GM19239 (cell line): ENCODE results near the gene NTSR2.

Experiments used
- DNase-seq: peaks from one replicate; pipeline ENCODE4 v3.0.0; 2011; ENCODE audit warnings: low spot score; ENCODE audit not compliant: insufficient read length
- FAIRE-seq: peaks from 2 replicates; lab custom pipeline; 2011; peaks lifted over from hg19 to GRCh38; lab: Jason Lieb, UNC

Gene NTSR2

DNA sequence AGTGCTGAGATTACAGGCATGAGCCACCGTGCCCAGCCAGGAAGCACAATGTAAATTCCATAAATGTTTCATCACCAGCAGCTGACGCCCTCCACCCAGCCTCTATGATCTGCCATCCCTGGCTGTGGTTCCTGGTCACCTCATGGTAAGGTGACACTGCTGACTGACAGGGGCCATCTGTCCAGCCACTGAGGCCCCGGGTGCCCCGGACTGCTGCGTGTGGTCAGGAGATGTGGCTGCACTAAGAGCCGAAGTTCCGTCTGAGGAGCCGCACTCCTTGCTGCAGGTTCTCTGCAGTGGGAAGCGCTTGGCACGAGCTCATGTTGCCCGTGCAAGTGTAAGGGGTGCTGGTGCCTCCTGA is 10.9 kb downstream of the NTSR2 start:
- no peak for DNase-seq
- FAIRE-seq: no peak

- DNase-seq (no peak), FAIRE-seq (no peak)
Observed at GRCh38 chr2:11658208-11659114, 11.5 kb downstream of the NTSR2 start.

GRCh38 chr2:11657646-11658045 is 12.3 kb downstream of the NTSR2 start:
- FAIRE-seq (no peak), DNase-seq (no peak)

DNA sequence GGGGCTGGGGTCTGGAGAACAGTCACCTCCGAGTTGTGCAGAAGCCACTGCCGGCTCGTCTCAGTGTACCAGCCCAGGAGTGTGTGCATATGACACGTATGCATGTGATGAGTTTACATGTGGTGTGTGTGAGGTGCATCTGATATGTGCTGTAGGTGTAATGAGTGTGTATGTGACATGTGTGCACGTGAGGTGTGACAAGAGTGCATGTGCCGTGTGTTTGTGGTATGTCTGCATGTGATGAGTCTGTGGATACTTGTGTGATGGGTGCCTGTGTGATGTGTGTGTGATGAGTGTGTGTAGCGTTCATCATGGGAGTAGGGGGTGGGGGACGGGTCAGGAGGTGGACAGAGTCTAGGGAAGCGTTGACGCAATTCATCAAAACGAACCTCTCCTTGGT is 12.8 kb downstream of the NTSR2 start:
- FAIRE-seq: no peak

DNA sequence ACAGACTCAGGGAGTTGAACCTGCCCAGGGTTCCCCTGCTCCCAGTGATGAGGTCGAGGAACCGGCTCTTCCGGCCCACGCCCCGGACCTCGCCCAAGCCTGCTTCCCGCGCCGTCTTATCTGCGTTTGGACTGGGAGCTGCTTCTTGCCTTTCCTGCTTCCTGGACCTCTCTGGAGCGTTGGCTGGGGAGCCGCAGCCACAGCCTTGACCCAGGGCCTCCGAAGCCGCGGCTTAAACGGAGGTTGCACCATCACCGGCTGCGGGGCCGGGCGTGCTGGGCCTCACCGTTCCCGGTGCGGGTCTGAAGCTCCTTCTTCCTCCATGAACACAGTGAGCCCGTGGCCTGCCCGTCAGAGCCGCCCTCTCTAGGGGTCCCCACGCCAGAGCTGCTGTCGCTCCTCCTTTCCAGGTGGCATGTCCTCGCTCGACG is 13.3 kb downstream of the NTSR2 start:
- FAIRE-seq (no peak), DNase-seq (no peak)

More for the DNA sequence above, 12.8 kb downstream of the NTSR2 start:
- DNase-seq: no peak

- FAIRE-seq: no peak
- no peak for DNase-seq
Observed at GRCh38 chr2:11656252-11656651, 13.7 kb downstream of the NTSR2 start.

DNA sequence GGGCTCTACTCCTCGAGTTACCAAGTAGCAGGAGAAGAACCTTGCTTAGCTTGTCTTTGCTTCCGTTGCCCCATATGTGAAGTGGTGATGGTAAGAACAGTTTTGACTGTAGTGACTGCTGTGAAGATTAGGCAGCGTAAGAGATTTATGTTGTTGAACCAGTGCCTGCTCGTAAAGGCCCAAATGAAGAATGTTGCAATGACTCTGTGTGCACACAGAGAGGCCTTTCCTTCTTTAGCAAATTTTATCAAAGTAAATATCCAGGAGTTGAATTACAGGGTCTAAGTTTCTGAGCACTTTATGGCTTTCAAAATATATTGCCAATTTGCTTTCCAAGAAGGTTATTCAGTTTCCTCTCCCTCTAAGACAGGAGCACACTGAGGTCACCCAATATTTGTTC is 14.5 kb downstream of the NTSR2 start:
- FAIRE-seq: no peak
- no peak for DNase-seq

DNA sequence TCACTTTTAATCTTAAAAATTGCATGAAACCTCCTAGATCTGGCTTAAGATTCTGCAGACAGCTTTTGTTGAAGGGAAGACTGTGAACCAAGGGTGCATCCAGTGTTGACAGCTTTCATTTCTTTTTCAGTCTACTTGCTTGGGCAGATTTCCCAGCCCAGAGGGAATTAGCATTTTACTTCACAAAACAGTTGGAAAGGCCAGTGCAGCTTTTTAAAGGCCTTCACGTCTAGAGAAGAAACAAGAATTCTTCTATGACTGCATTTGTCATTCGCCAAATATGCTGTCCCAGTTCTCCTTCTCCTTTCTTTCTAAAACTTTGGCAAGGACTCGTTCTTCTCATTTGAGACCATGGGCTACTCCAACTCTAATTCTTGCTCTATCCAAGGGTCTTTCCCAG is 17.4 kb downstream of the NTSR2 start:
- DNase-seq (no peak), FAIRE-seq (no peak)

GRCh38 chr2:11651856-11652548 is 18.0 kb downstream of the NTSR2 start:
- DNase-seq: no peak

GRCh38 chr2:11649093-11649492 is 20.9 kb downstream of the NTSR2 start:
- DNase-seq (no peak), FAIRE-seq (no peak)

More at GRCh38 chr2:11651856-11652548, 18.0 kb downstream of the NTSR2 start:
- no peak for FAIRE-seq

GRCh38 chr2:11647834-11648600 is 22.0 kb downstream of the NTSR2 start:
- no peak for DNase-seq
- no peak for FAIRE-seq

DNA sequence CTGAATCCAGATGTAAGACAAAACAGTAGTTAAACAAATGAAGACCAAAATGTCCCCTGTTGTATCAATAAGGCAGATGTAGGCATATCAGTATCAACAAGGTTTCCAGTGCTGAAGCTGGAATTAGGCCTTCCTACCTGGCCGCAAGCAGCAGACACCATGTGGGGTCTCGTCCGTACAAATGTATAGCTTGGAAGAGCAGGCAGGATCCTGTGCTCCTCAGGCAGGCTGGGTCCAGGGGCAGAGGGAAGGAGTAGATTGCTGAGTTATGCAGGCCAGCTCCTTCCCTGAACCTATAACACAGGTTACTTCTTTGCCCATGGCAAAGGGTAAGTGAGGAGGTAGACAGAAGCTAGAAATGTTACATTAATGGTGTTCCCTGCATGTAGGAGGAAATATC is 23.5 kb downstream of the NTSR2 start:
- DNase-seq (no peak), FAIRE-seq (no peak)

DNA sequence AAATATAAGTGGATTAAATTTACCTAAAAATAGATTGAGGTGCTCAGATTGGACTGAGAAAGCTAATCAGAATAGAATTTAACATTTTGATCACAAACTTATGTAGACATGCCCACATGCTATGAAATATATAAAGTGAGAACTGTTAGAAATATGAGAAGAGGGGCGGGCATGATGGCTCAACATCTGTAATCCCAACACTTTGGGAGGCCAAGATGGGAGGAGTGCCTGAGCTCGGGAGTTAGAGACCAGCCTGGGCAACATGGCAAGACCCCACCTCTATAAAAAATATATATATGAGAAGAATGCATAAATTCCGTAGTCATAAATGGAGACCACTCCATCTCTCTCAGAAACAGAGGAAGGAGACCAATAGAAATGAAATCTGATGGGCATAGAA is 25.7 kb downstream of the NTSR2 start:
- DNase-seq (no peak), FAIRE-seq (no peak)

GRCh38 chr2:11642972-11643371 is 27.0 kb downstream of the NTSR2 start:
- FAIRE-seq (no peak), DNase-seq (no peak)

DNA sequence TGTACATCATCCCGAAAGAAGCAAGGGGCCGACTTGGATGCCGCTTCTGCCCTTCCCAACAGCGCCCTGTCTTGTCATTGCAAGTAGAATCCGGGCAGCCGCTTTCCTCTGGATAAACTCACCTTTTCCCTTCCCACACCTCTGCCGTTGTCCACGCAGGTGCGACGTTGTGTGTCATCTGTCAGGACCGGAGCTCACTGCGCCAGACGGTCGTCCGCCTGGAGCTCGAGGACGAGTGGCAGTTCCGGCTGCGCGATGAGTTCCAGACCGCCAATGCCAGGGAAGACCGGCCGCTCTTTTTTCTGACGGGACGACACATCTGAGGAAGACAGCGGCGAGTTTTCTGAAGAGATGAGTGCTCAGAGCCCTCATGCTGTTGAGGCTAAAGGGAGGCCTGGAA is 29.9 kb downstream of the NTSR2 start:
- no peak for DNase-seq
- FAIRE-seq: no peak

- FAIRE-seq (no peak), DNase-seq (no peak)
Observed at GRCh38 chr2:11639503-11639902, 30.5 kb downstream of the NTSR2 start.

DNA sequence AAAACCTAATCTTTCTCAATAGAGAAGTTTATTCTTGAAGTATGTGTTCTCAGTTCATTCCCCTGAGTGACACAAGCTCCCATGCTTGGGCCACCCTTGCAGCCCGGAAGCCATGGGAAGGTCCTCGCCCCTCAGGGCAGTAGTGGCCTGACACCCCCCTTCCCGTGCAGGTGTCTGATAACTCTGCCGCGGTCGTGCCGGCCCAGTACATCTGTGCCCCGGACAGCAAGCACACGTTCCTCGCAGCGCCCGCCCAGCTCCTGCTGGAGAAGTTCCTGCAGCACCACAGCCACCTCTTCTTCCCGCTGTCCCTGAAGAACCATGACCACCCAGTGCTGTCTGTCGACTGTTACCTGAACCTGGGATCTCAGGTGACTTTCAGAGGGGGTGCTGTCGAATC is 32.4 kb downstream of the NTSR2 start:
- DNase-seq: no peak
- no peak for FAIRE-seq

- DNase-seq (no peak), FAIRE-seq (no peak)
Observed at GRCh38 chr2:11636593-11637295, 33.3 kb downstream of the NTSR2 start.

DNA sequence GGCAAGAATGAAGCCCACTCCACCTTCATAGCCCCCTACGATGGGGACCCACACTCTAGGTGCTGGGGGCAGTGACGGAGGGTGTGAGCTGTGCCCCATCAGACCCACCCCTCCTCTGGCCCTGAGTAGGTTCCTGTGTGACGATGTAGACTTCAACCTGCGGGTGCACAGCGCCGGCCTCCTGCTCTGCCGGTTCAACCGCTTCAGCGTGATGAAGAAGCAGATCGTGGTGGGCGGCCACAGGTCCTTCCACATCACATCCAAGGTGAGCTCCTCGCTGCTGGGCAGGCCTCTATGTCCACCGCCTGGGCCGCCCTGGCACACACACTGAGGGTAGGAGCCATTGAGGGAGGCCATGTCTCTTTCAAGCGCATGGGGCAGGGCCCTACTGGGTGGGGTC is 34.9 kb downstream of the NTSR2 start:
- DNase-seq: no peak
- FAIRE-seq: no peak

DNA sequence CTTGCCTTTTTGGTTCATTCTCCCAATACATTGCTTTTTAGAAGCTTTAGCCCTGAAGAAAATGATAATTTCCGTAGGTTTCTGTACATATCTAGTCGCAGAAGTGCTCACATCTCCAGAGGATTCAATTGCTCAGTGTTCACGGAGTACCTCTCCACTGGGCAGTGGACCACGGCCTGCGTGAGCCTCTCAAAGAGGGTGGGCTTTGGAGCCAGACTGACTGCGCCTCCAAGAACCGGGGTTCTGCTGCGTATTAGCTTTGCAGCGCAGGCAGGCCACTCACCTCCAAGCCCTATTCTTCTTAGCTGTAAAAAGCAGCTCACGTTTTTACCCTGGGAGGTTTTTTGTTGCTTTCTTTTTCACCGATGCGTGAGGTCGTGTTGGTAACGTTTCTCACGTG is 35.4 kb downstream of the NTSR2 start:
- FAIRE-seq: no peak

More for the DNA sequence above, 35.4 kb downstream of the NTSR2 start:
- DNase-seq: no peak
